Fibroblast of villous mesenchyme (primary cell): ENCODE data around the gene SLAMF6. TPM values are rescaled to one million over a fixed set of nuclear protein-coding genes. Genes with fewer than 3 reads are reported as not detected.
"Not testable (repeated sequence)": the region's sequence is repeated elsewhere in the genome, so short reads cannot be mapped to it uniquely, and the experiment has no call there.

ENCODE experiments used
- DNase-seq: peaks from one replicate; pipeline ENCODE4 v3.0.0-alpha.2; 2010; ENCODE audit warnings: low read depth
- H3K4me3 ChIP-seq: 2 replicates; pipeline ENCODE4 v1.5.1; 2011; ENCODE audit warnings: low read depth, mild to moderate bottlenecking, low read length
- CTCF ChIP-seq: IDR thresholded peaks from 2 replicates; pipeline ENCODE4 v1.5.1; 2012; ENCODE audit warnings: low read depth, mild to moderate bottlenecking, low read length; ENCODE audit not compliant: insufficient read depth
- total RNA-seq: library from RNA; depleted of rRNA; stranded (reverse); fragments of >200 nt; gene quantifications from 2 replicates; pipeline ENCODE4 v1.2.3, GENCODE V29; 2012

The SLAMF6 gene
- not detected in 2 replicates for total RNA-seq

- no peak for DNase-seq
Measured at GRCh38 chr1:160522622-160523345, at the start of gene SLAMF6. TSS of gene SLAMF6 (minus strand) at chr1:160523255. CDS start at chr1:160523192, 63 bp downstream.

GRCh38 chr1:160570840-160571239 lies 47.8 kb upstream of the SLAMF6 start:
- no peak for TF ChIP-seq CTCF
- no peak overlapping the region for H3K4me3 ChIP-seq
- DNase-seq: no peak

More at GRCh38 chr1:160522622-160523345, at the start of gene SLAMF6:
- H3K4me3 ChIP-seq: no peak within 1 kb of the TSS
- TF ChIP-seq CTCF: no peak

- DNase-seq: no peak
- no peak overlapping the region for H3K4me3 ChIP-seq
- TF ChIP-seq CTCF: no peak
Measured at GRCh38 chr1:160569806-160570205, 46.8 kb upstream of the SLAMF6 start.

GRCh38 chr1:160567858-160568682 lies 45.0 kb upstream of the SLAMF6 start:
- no peak overlapping the region for H3K4me3 ChIP-seq
- DNase-seq: no peak
- no peak for TF ChIP-seq CTCF

GRCh38 chr1:160567341-160567740 lies 44.3 kb upstream of the SLAMF6 start:
- TF ChIP-seq CTCF: no peak
- no peak overlapping the region for H3K4me3 ChIP-seq
- DNase-seq: no peak

- no peak overlapping the region for H3K4me3 ChIP-seq
- no peak for TF ChIP-seq CTCF
- DNase-seq: no peak
Measured at GRCh38 chr1:160565564-160565963, 42.5 kb upstream of the SLAMF6 start.

- not testable (repeated sequence) for H3K4me3 ChIP-seq, DNase-seq
Measured at GRCh38 chr1:160563230-160563629, 40.2 kb upstream of the SLAMF6 start.

- H3K4me3 ChIP-seq, DNase-seq: not testable (repeated sequence)
Measured at GRCh38 chr1:160562745-160563144, 39.7 kb upstream of the SLAMF6 start.
